Spleen (tissue), 7 donors: ENCODE data around the gene TNFSF12.

Experiments used
- POLR2A ChIP-seq, 3 donors: fragments of 450-650 bp; IDR thresholded peaks; one replicate each; pipeline ENCODE4 v1.5.1; 2017; ENCODE audit warnings: antibody characterized with exemption in 3 of 3, mild to moderate bottlenecking in 1 of 3
- POLR2AphosphoS5 ChIP-seq, 3 donors: sonication (generic); formaldehyde crosslinking; IDR thresholded peaks; one replicate each; pipeline ENCODE4 v1.5.1; 2017; ENCODE audit warnings: antibody characterized with exemption in 3 of 3
- TF ChIP-seq, protein P1 (sequence below), 11 experiments: fragments of 200-600 bp in 7 of 11; fragments of 450-650 bp in 4 of 11; sonication (generic) in 4 of 11; IDR thresholded peaks in 8 of 11; conservative IDR thresholded peaks in 3 of 11; 1 replicate in 7 of 11; 2 replicates in 4 of 11; pipeline versions ENCODE4 v1.4.0 to v1.8.0; 2016 to 2021; ENCODE audit warnings: antibody characterized with exemption in 11 of 11, inconsistent platforms in 4 of 11, mild to moderate bottlenecking in 1 of 11
- donor health status: DM: no; HTN: no; CAD: no; lungs with moderate emphysema.
- donor health status: DM: no; HTN: no; CAD: no.
- donor health status: DM: no; HTN: no; CAD: no.

DNA sequence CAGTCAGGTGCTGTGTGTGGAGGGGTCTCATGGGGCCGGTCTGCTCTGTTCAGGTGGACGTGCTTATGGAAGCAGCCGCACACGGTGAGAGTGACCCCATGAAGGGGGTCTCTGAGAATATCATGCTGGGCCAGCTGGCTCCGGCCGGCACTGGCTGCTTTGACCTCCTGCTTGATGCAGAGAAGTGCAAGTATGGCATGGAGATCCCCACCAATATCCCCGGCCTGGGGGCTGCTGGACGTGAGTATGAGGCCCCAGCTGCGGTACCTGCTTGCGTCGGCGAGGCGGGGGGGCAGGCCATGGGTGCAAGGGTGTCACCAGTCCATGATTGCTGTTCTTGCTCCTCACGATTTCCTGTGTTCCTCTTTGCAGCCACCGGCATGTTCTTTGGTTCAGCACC is 36.8 kb upstream of the TNFSF12 start:
- TF ChIP-seq, protein P1, sequence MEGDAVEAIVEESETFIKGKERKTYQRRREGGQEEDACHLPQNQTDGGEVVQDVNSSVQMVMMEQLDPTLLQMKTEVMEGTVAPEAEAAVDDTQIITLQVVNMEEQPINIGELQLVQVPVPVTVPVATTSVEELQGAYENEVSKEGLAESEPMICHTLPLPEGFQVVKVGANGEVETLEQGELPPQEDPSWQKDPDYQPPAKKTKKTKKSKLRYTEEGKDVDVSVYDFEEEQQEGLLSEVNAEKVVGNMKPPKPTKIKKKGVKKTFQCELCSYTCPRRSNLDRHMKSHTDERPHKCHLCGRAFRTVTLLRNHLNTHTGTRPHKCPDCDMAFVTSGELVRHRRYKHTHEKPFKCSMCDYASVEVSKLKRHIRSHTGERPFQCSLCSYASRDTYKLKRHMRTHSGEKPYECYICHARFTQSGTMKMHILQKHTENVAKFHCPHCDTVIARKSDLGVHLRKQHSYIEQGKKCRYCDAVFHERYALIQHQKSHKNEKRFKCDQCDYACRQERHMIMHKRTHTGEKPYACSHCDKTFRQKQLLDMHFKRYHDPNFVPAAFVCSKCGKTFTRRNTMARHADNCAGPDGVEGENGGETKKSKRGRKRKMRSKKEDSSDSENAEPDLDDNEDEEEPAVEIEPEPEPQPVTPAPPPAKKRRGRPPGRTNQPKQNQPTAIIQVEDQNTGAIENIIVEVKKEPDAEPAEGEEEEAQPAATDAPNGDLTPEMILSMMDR (IDR thresholded peaks at IDR 0.05 in 8 of 11, conservative IDR thresholded peaks at IDR 0.05 in 3 of 11): no peak
- no peak for TF ChIP-seq POLR2A (IDR thresholded peaks at IDR 0.05)
- TF ChIP-seq POLR2AphosphoS5 (IDR thresholded peaks at IDR 0.05): no peak
